HepG2 (cell line): ENCODE data around the gene NPHS1. TPM values are rescaled to one million over a fixed set of nuclear protein-coding genes. Genes with fewer than 3 reads are reported as not detected.

Experiments used
- ATAC-seq: fragments of 200-7000 bp; cut with Tn5 transposase; 3 replicates; pipeline ENCODE4 v1.9.1; 2020; ENCODE audit warnings: mild to moderate bottlenecking, moderate library complexity
- BruUV-seq: library from RNA; stranded (reverse); fragments of 400-500 nt; replicated peaks from 2 replicates; lab custom pipeline; 2021; lab: Mats Ljungman, UMichigan
- CTCF ChIA-PET: fragments of 300-600 bp; formaldehyde crosslinking; extraction: SDS; loops from one replicate; lab custom pipeline; 2021; ENCODE audit warnings: low total read pairs, inconsistent platforms, low intra/inter-chr PET ratio; lab: Yijun Ruan, JAX
- POLR2A ChIA-PET: fragments of 350-600 bp; sonication (Branson Sonifier 250); formaldehyde crosslinking; loops from one replicate; lab custom pipeline; 2020; ENCODE audit warnings: antibody characterized with exemption, inconsistent platforms; lab: Yijun Ruan, JAX
- DNase-seq: peaks from one replicate; pipeline ENCODE4 v3.0.0-alpha.2; 2015; ENCODE audit warnings: low spot score
- FAIRE-seq: peaks from 3 replicates; lab custom pipeline; 2011; peaks lifted over from hg19 to GRCh38; lab: Jason Lieb, UNC
- H2AFZ ChIP-seq: one replicate; pipeline ENCODE4 v1.6.1; 2011; ENCODE audit warnings: low read length, inconsistent platforms
- H3K27ac ChIP-seq: fragments of 300-600 bp; 3 replicates; pipeline ENCODE4 v1.8.0; 2011; ENCODE audit warnings: mixed run types, mild to moderate bottlenecking, mixed read lengths, low read length, inconsistent platforms; ENCODE audit not compliant: insufficient read depth; ENCODE audit errors: extremely low read length
- H3K27me3 ChIP-seq, 2 experiments: fragments of 200-600 bp in 1 of 2; 2 replicates in 1 of 2; 3 replicates in 1 of 2; pipeline versions ENCODE4 v1.6.0 to v1.8.0; 2011; ENCODE audit warnings: low read length in 2 of 2, mild to moderate bottlenecking in 2 of 2, moderate library complexity in 2 of 2, inconsistent platforms in 1 of 2; ENCODE audit not compliant: insufficient read depth in 2 of 2, control insufficient read depth in 1 of 2
- H3K36me3 ChIP-seq, 2 experiments: fragments of 200-600 bp in 1 of 2; replicated peaks in 1 of 2; 2 replicates in 1 of 2; 3 replicates in 1 of 2; pipeline versions ENCODE4 v1.5.1 to v1.8.0; 2011; ENCODE audit warnings: low read length in 2 of 2, inconsistent platforms in 1 of 2; ENCODE audit not compliant: insufficient read depth in 2 of 2, control insufficient read depth in 1 of 2
- H3K4me1 ChIP-seq: 2 replicates; pipeline ENCODE4 v1.5.1; 2012; ENCODE audit warnings: low read length, inconsistent platforms; ENCODE audit not compliant: insufficient read depth
- H3K4me2 ChIP-seq: 2 replicates; pipeline ENCODE4 v1.6.0; 2011; ENCODE audit warnings: low read depth, low read length, inconsistent platforms
- H3K4me3 ChIP-seq, 3 experiments: fragments of 200-600 bp in 1 of 3; sonication (generic), shearing (Covaris generic) in 1 of 3; replicated peaks in 1 of 3; 2 replicates each; pipeline ENCODE4 v1.5.1; 2011 to 2016; ENCODE audit warnings: low read length in 3 of 3, inconsistent platforms in 2 of 3, low read depth in 2 of 3, mild to moderate bottlenecking in 2 of 3, control low read depth in 1 of 3, mixed read lengths in 1 of 3; ENCODE audit not compliant: insufficient read depth in 1 of 3
- H3K79me2 ChIP-seq: one replicate; pipeline ENCODE4 v1.6.1; 2011; ENCODE audit warnings: low read length, inconsistent platforms; ENCODE audit not compliant: insufficient read depth
- H3K9ac ChIP-seq: 2 replicates; pipeline ENCODE4 v1.6.0; 2011; ENCODE audit warnings: mild to moderate bottlenecking, low read depth, low read length, inconsistent platforms; ENCODE audit not compliant: insufficient read depth
- H3K9me3 ChIP-seq: 2 replicates; pipeline ENCODE4 v1.5.1; 2012; ENCODE audit warnings: mild to moderate bottlenecking, low read length
- H4K20me1 ChIP-seq: 2 replicates; pipeline ENCODE4 v1.6.0; 2011; ENCODE audit warnings: inconsistent platforms, mild to moderate bottlenecking, low read length, moderate library complexity; ENCODE audit not compliant: insufficient read depth
- HNRNPL ChIP-seq: fragments of 200-400 bp; formaldehyde crosslinking; IDR thresholded peaks from 2 replicates; pipeline ENCODE4 v1.6.1; 2017; ENCODE audit warnings: mild to moderate bottlenecking, low read depth, low read length
- NR2F1 ChIP-seq, 2 experiments: fragments of 450-650 bp in 1 of 2; formaldehyde crosslinking in 1 of 2; IDR thresholded peaks; 2 replicates each; pipeline versions ENCODE4 v1.5.0 to v1.6.1; 2016 to 2020; ENCODE audit warnings: mild to moderate bottlenecking in 1 of 2, missing compliant biosample characterization in 1 of 2, missing genetic modification reagents in 1 of 2, moderate library complexity in 1 of 2
- NR2F6 ChIP-seq, 2 experiments: IDR thresholded peaks; 2 replicates each; pipeline ENCODE4 v1.6.1; 2016; ENCODE audit warnings: antibody characterized with exemption in 1 of 2, mild to moderate bottlenecking in 1 of 2
- ZBTB38 ChIP-seq: sonication (generic); formaldehyde crosslinking; IDR thresholded peaks from 2 replicates; pipeline ENCODE4 v1.5.1; 2020; ENCODE audit warnings: mild to moderate bottlenecking, missing genetic modification reagents
- ZEB1 ChIP-seq: IDR thresholded peaks from 2 replicates; pipeline ENCODE4 v1.6.1; 2012; ENCODE audit warnings: mild to moderate bottlenecking, low read depth, inconsistent platforms; ENCODE audit not compliant: insufficient replicate concordance
- ZNF720 ChIP-seq: sonication (generic); formaldehyde crosslinking; IDR thresholded peaks from 2 replicates; pipeline ENCODE4 v1.4.0; 2020; ENCODE audit warnings: missing genetic modification reagents
- ZNF746 ChIP-seq: sonication (generic); formaldehyde crosslinking; IDR thresholded peaks from 2 replicates; pipeline ENCODE4 v1.8.0; 2022; ENCODE audit warnings: mild to moderate bottlenecking, missing genetic modification reagents
- WGBS: methylation state at CpG from one replicate; pipeline ENCODE4 v1.1.6; 2017; ENCODE audit warnings: low lambda C conversion rate; 5-methylcytosine and 5-hydroxymethylcytosine counted together
- in situ Hi-C: cut with HindIII; loops from 2 replicates; pipeline ENCODE4 v1.10.0; 2017; ENCODE audit warnings: low pct_unique_long_range_greater_than_20kb; ENCODE audit not compliant: extremely low pct_ligation_motif_present
- intact Hi-C: fragments of 100-400 bp; cut with micrococcal nuclease; formaldehyde crosslinking; loops from one replicate; pipeline ENCODE4 v1.10.0; 2022; ENCODE audit not compliant: unreplicated experiment
- polyA plus RNA-seq, 8 experiments: library from polyadenylated mRNA; depleted of rRNA in 3 of 8; stranded (reverse) in 7 of 8; unstranded in 1 of 8; fragments of >200 nt; fragmentation: Illumina TruSeq in 4 of 8; extraction: Trizol in 4 of 8; gene quantifications; 2 replicates each; pipeline versions ENCODE4 v1.2.1 to v1.2.3, GENCODE V29; 2011 to 2016; ENCODE audit warnings: low read depth in 4 of 8, missing spikeins in 1 of 8, mixed read lengths in 1 of 8; ENCODE audit not compliant: insufficient read depth in 1 of 8
- total RNA-seq, 5 experiments: library from RNA; depleted of rRNA; stranded (reverse); fragments of >200 nt; fragmentation: Illumina TruSeq; extraction: Trizol; gene quantifications; 2 replicates each; pipeline ENCODE4 v1.2.3, GENCODE V29; 2016; ENCODE audit warnings: low read depth in 1 of 5
- TF ChIP-seq, protein P1 (sequence below): sonication (generic); formaldehyde crosslinking; IDR thresholded peaks from 2 replicates; pipeline ENCODE4 v1.5.1; 2020; ENCODE audit warnings: mild to moderate bottlenecking, moderate library complexity, missing genetic modification reagents
- TF ChIP-seq, protein P2 (sequence below): sonication (generic); formaldehyde crosslinking; IDR thresholded peaks from 2 replicates; pipeline ENCODE4 v1.8.1; 2023; ENCODE audit warnings: mild to moderate bottlenecking, missing genetic modification reagents
- TF ChIP-seq, protein P3 (sequence below): sonication (generic); formaldehyde crosslinking; IDR thresholded peaks from 2 replicates; pipeline ENCODE4 v1.9.0; 2021; ENCODE audit warnings: missing genetic modification reagents, borderline replicate concordance
- TF ChIP-seq, protein P4 (sequence below): sonication (generic); formaldehyde crosslinking; IDR thresholded peaks from 2 replicates; pipeline ENCODE4 v1.5.0; 2020; ENCODE audit warnings: missing genetic modification reagents

NPHS1 gene
- total and polyA plus RNA-seq, 2 of the 13 experiments (the other 11 are each of a cell fraction or from before 2014, with no cell fraction given) = not detected

GRCh38 chr19:35889370-35890112 is 37.2 kb upstream of the NPHS1 start:
- intact Hi-C loops = no loop called here
- no peaks in the 10 kb centered on the region for H3K27me3 ChIP-seq
- H3K9me3 ChIP-seq = no peaks in the 10 kb centered on the region
- no peak overlapping the region for H3K27ac ChIP-seq
- no peak for ATAC-seq
- H2AFZ ChIP-seq = no peak overlapping the region
- BruUV-seq = no TSS peak
- H3K79me2 ChIP-seq = no peaks in the 10 kb centered on the region
- no peak for FAIRE-seq
- no peaks in the 10 kb centered on the region for H3K4me1 ChIP-seq
- no peaks in the 10 kb centered on the region for H4K20me1 ChIP-seq
- POLR2A ChIA-PET = no interaction called here
- 94% methylated on average over 7 of the region's 18 CpGs for WGBS
- H3K4me2 ChIP-seq = no peak overlapping the region
- peak in 1 of 2 experiments; percentile 53; a peak in 2 of 4 replicates for TF ChIP-seq NR2F1 (CRISPR knock-in tag; IDR thresholded peaks at IDR 0.05)
- TF ChIP-seq ZNF746 (CRISPR knock-in tag) = no peak
- no peak for TF ChIP-seq ZNF720
- peak; percentile 71 for TF ChIP-seq NR2F6 (IDR thresholded peaks at IDR 0.05)
- TF ChIP-seq NR2F6 (CRISPR knock-in tag; IDR thresholded peaks at IDR 0.05) = no peak
- H3K4me3 ChIP-seq = no peak overlapping the region
- peaks cover 5 to 17% of the 10 kb centered on the region in 2 experiments; a peak in 3 of 5 replicates for H3K36me3 ChIP-seq
- H3K9ac ChIP-seq = no peak overlapping the region
- no peak for DNase-seq
- in situ Hi-C loops = loop anchor here (10.0 kb wide), 1 partner anchor 45 kb away; the partner anchor contains the start of gene LRFN3
- CTCF ChIA-PET = no interaction called here

- H3K79me2 ChIP-seq = no peaks in the 10 kb centered on the region
- H3K4me3 ChIP-seq = no peak overlapping the region
- H3K36me3 ChIP-seq = peaks cover 4 to 14% of the 10 kb centered on the region in 2 experiments; a peak in 3 of 5 replicates
- H3K27ac ChIP-seq = no peak overlapping the region
- H3K27me3 ChIP-seq = no peaks in the 10 kb centered on the region
- no peak overlapping the region for H3K4me2 ChIP-seq
- WGBS = 98% methylated on average over 9 of the region's 9 CpGs
- H4K20me1 ChIP-seq = no peaks in the 10 kb centered on the region
- intact Hi-C loops (no loop called here), in situ Hi-C loops (loop anchor here (10.0 kb wide), 1 partner anchor 46 kb away; the partner anchor contains the start of gene LRFN3)
- H3K9me3 ChIP-seq = no peaks in the 10 kb centered on the region
- ATAC-seq (no peak), DNase-seq (no peak), FAIRE-seq (no peak)
- no TSS peak for BruUV-seq
- CTCF ChIA-PET = no interaction called here
- H2AFZ ChIP-seq = no peak overlapping the region
- H3K4me1 ChIP-seq = no peaks in the 10 kb centered on the region
- POLR2A ChIA-PET = no interaction called here
- H3K9ac ChIP-seq = no peak overlapping the region
- no peak for TF ChIP-seq HNRNPL
- TF ChIP-seq, protein P1, sequence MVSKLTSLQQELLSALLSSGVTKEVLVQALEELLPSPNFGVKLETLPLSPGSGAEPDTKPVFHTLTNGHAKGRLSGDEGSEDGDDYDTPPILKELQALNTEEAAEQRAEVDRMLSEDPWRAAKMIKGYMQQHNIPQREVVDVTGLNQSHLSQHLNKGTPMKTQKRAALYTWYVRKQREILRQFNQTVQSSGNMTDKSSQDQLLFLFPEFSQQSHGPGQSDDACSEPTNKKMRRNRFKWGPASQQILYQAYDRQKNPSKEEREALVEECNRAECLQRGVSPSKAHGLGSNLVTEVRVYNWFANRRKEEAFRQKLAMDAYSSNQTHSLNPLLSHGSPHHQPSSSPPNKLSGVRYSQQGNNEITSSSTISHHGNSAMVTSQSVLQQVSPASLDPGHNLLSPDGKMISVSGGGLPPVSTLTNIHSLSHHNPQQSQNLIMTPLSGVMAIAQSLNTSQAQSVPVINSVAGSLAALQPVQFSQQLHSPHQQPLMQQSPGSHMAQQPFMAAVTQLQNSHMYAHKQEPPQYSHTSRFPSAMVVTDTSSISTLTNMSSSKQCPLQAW (CRISPR knock-in tag) = no peak
- no peak for TF ChIP-seq ZBTB38 (CRISPR knock-in tag)
- TF ChIP-seq, protein P2, sequence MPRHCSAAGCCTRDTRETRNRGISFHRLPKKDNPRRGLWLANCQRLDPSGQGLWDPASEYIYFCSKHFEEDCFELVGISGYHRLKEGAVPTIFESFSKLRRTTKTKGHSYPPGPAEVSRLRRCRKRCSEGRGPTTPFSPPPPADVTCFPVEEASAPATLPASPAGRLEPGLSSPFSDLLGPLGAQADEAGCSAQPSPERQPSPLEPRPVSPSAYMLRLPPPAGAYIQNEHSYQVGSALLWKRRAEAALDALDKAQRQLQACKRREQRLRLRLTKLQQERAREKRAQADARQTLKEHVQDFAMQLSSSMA (CRISPR knock-in tag) = no peak
- TF ChIP-seq ZEB1 = no peak
- TF ChIP-seq, protein P3, sequence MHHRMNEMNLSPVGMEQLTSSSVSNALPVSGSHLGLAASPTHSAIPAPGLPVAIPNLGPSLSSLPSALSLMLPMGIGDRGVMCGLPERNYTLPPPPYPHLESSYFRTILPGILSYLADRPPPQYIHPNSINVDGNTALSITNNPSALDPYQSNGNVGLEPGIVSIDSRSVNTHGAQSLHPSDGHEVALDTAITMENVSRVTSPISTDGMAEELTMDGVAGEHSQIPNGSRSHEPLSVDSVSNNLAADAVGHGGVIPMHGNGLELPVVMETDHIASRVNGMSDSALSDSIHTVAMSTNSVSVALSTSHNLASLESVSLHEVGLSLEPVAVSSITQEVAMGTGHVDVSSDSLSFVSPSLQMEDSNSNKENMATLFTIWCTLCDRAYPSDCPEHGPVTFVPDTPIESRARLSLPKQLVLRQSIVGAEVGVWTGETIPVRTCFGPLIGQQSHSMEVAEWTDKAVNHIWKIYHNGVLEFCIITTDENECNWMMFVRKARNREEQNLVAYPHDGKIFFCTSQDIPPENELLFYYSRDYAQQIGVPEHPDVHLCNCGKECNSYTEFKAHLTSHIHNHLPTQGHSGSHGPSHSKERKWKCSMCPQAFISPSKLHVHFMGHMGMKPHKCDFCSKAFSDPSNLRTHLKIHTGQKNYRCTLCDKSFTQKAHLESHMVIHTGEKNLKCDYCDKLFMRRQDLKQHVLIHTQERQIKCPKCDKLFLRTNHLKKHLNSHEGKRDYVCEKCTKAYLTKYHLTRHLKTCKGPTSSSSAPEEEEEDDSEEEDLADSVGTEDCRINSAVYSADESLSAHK = no peak
- TF ChIP-seq, protein P4, sequence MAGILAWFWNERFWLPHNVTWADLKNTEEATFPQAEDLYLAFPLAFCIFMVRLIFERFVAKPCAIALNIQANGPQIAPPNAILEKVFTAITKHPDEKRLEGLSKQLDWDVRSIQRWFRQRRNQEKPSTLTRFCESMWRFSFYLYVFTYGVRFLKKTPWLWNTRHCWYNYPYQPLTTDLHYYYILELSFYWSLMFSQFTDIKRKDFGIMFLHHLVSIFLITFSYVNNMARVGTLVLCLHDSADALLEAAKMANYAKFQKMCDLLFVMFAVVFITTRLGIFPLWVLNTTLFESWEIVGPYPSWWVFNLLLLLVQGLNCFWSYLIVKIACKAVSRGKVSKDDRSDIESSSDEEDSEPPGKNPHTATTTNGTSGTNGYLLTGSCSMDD (CRISPR knock-in tag) = no peak
Observed at GRCh38 chr19:35888398-35888797, 36.1 kb upstream of the NPHS1 start.
